VCaP (cell line): ENCODE results near the gene CAPS.
A peak's percentile ranks its signal among the peaks of the same experiment; 100 is the strongest.

Experiments
- H3K27ac ChIP-seq: fragments of 450-650 bp; 2 replicates; pipeline ENCODE4 v1.5.1; 2017
- TF ChIP-seq, protein P1 (sequence below): fragments of 450-650 bp; conservative IDR thresholded peaks from 2 replicates; pipeline ENCODE4 v1.5.1; 2017; ENCODE audit warnings: mild to moderate bottlenecking, moderate library complexity

Gene CAPS

GRCh38 chr19:5907241-5907640 lies 6.8 kb upstream of the CAPS start:
- H3K27ac ChIP-seq = no peak overlapping the region
- TF ChIP-seq, protein P1, sequence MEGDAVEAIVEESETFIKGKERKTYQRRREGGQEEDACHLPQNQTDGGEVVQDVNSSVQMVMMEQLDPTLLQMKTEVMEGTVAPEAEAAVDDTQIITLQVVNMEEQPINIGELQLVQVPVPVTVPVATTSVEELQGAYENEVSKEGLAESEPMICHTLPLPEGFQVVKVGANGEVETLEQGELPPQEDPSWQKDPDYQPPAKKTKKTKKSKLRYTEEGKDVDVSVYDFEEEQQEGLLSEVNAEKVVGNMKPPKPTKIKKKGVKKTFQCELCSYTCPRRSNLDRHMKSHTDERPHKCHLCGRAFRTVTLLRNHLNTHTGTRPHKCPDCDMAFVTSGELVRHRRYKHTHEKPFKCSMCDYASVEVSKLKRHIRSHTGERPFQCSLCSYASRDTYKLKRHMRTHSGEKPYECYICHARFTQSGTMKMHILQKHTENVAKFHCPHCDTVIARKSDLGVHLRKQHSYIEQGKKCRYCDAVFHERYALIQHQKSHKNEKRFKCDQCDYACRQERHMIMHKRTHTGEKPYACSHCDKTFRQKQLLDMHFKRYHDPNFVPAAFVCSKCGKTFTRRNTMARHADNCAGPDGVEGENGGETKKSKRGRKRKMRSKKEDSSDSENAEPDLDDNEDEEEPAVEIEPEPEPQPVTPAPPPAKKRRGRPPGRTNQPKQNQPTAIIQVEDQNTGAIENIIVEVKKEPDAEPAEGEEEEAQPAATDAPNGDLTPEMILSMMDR = no peak

GRCh38 chr19:5908773-5909442 lies 5.1 kb upstream of the CAPS start:
- TF ChIP-seq, protein P1 = no peak
- no peak overlapping the region for H3K27ac ChIP-seq

DNA sequence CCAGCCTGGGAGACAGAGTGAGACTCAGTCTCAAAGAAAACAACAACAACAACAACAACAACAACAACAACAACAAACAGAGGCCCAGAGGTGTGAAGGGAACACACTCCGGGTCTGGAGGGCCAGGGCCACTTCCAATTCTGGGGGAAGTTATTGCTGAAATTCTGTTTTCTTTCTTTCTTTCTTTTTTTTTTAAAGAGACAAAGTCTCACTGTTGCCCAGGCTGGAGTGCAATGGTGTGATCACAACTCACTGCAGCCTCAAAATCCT lies 3.5 kb upstream of the CAPS start:
- TF ChIP-seq, protein P1 = no peak
- no peak overlapping the region for H3K27ac ChIP-seq

GRCh38 chr19:5911366-5911765 lies 2.7 kb upstream of the CAPS start:
- H3K27ac ChIP-seq = no peak overlapping the region
- TF ChIP-seq, protein P1 = no peak

DNA sequence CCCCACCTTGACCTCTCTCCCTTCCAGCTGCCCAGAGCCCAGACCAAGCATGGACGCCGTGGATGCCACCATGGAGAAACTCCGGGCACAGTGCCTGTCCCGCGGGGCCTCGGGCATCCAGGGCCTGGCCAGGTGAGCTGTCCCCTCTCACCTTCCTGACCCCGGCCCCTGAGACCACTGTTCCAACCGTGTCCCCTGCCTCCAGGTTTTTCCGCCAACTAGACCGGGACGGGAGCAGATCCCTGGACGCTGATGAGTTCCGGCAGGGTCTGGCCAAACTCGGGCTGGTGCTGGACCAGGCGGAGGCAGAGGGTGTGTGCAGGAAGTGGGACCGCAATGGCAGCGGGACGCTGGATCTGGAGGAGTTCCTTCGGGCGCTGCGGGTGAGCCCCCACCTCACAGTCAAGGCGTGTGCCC lies 312 bp downstream of the CAPS start:
- TF ChIP-seq, protein P1 = no peak
- H3K27ac ChIP-seq = no peak overlapping the region

DNA sequence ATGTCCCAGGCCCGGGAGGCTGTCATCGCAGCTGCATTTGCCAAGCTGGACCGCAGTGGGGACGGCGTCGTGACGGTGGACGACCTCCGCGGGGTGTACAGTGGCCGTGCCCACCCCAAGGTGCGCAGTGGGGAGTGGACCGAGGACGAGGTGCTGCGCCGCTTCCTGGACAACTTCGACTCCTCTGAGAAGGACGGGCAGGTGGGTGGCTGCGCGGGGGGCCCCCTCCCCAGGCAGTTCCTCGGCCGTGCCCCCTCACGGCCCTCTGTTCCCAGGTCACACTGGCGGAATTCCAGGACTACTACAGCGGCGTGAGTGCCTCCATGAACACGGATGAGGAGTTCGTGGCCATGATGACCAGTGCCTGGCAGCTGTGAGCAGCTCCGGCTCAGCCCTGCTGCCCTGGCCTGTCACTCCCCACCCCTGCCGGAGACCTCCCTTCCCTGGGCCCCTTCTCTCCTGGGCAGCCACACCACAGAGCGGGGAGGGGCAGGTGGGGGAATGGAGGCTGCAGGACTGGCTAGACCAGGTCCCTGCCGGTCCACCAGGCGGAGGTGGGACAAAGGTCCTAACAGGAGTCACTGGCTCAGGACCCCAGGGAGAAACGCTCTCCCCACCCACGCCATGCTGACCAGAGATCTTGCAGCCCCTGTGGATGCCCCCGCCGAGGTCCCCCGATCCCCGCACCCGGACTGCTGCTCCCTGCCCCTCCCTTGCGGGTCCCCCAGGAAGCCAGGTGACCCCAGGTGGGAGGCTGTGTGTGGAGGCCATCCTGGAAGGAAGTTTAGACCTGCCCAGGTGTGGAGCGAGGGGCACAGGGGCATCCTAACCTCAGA lies 1.1 kb downstream of the CAPS start:
- H3K27ac ChIP-seq = peak overlapping the region; percentile 7; the same call in 1 of the 2 replicates
- TF ChIP-seq, protein P1 = no peak

DNA sequence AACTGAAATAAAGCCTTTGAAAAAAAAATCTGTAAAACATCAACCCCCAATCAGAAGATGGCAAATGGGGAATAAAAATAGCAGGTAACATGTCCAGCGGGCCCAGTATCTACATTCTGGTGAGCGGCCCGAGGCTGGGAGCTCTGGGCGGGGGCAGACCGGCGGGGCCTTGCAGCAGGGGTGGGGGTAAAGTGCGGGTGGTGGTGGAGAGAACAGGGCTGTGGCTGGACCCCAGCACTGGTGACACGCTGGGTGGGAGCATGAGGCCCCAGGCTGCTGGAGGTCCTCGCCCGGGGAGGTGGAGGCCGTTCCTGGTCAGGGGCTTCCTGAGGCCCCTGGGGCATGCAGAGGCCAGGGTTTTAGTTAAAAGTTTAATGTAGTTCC lies 1.7 kb downstream of the CAPS start:
- H3K27ac ChIP-seq = peak overlapping the region; percentile 7; the same call in 1 of the 2 replicates
- TF ChIP-seq, protein P1 = no peak
